Stimulated activated CD8-positive, alpha-beta memory T cell treated with anti-CD3 and anti-CD28 coated beads, Interleukin-4, amount 100 ng/mL, for 24 hours (primary cell): ENCODE measurements around the gene STK35.
"Not testable (repeated sequence)": the region's sequence is repeated elsewhere in the genome, so short reads cannot be mapped to it uniquely, and the experiment has no call there.

Source experiments
- DNase-seq: peaks from one replicate; pipeline ENCODE4 v3.0.0-alpha.2; 2020; ENCODE audit warnings: low read depth

The STK35 gene

DNA sequence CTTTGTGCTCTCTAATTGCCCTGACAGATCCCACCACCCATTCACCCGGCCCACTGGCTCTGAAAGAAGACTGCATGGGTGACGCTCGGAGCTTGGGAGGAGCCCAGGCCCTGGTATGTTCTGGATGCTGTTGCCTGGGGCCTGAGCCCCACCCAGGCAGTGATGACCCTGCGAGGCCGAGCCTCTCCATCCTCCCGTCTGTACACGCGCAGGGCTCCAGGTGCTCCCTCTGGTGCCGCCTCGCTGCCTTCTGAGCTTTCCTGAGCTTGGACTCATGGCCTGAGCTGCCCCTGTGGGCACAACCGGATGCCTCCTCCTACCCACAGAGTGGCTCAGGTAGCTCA lies 61.2 kb downstream of the STK35 start:
- no peak for DNase-seq

DNA sequence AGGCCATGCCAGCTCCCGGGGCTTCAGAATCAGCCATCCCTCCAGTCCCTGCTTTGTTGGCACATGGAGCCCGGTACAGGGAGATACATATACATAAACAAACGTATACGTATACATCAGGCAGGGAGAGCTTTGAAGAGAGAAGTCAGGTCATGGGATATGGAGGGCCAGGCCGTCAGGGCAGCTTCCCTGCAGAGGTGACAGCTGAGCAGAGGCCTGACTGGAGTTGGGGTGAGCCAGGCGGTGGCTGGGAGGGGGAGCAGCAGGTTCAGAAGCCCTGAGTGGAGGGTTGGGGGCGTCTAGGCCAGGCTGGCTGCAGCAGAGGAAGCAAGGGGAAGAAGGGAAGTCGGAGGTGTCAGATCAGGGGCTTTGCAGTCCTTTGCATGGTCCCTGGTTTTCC lies 61.7 kb downstream of the STK35 start:
- DNase-seq = no peak

DNA sequence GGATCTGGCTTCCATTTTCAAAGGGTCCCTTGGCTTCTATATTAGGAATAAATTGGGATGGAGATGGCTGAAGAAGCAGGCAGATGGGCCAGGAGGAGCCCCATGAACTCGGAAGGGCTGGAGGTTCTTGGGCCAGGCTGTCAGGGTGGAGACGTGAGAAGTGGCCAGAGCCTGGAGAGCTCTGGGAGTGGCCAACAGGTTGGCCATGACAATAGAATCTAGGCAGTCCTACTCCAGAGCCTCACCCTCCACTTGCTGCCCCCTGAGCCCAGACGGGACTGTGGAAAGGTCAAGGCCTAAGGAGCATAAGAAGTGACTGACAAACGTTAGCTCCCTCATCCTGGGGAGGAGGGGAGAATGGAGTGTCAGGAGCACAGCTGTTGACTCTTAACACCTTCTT lies 62.1 kb downstream of the STK35 start:
- DNase-seq = no peak

DNA sequence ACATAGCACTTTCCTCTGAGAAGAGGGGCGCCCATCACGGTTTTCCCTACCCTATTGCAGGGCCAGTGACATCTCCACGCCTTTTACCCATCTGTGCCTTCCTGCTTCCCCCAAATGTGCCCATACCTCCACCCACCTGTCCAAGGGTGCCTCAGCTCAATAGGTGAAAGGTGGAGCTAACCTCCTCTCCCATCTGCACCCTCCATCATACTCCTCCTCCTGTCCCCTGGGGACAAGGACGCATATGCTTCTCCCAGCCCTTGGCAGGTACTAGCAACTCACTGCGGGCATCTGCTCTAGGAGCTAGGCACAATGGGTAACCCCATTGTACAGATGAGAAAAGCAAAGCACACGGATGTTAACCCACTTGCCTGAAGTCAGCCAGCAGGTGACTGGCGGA lies 62.8 kb downstream of the STK35 start:
- DNase-seq = no peak

DNA sequence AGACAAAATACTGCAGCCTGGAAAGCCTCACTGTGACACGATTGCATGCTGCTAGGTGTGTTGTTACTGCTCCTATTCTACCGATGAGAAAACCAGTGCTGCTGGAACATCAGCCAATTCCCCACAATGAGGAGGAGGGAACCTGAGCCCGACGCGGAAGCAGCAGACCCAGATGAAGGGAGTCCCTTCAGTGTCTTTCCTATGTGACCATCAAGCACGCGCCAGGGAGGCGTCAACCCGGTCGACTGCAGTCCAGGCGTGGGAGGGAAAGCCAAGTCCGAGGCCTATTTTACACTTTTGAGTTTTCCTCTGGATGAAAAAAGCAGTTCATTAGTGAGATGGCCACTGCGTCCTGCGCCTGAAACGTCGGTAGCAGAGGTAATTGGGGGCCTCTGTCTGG lies 63.3 kb downstream of the STK35 start:
- no peak for DNase-seq

DNA sequence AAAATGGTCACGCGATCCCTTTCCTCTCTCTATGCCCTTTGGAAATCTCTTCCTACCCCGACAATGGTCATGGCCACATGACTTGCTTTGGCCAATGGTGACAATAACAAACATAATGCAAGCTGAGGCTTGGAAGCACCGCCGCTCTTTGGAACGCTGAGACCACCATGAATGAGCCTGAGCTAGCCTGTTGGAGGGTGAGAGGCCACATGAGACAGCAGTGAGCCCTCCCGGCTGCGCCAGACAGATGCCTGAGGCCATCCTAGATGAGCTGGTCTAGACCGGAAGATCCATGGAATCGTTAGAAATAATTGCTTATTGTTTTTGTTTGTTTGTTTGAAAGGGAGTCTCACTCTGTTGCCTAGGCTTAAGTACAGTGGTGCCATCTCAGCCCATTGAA lies 64.2 kb downstream of the STK35 start:
- DNase-seq = no peak

DNA sequence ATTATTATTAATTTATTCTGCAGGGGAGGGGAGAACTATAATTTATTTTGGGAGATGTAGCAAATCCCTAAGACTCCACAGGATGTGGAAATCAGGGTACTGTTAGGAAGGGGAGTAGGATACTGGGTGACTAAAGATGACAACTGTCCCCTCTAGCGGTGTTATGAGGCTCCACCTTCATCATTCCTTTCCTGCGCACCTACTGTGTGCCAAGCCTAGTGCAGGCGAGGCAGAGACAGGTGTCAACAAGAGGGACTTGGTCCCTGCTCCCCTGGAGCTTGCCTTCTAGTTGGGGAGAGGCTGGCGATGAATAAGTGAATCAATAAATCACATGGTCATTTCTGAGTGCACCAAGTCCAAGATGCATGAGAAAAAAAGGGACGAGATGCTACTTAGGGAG lies 65.5 kb downstream of the STK35 start:
- no peak for DNase-seq

DNA sequence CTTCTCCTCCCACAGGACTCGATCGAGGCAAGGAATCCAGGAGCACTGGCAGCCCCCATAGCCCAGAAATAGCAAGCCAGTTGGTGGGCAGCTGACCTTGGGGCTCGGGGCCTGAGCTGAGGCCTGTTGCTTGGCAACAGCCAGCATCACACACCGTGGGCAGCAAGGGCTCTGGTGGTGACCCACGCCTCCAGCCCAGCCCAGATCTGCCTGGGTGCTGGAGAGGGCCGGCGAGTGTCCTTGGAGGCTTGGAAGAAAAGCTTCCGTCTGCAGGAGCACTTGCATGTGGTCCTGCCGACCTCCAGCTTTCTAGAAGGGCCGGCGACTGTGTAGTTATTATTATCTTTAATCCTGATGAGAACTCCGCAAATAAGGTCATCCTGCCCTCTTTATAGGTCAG lies 67.3 kb downstream of the STK35 start:
- DNase-seq = no peak

DNA sequence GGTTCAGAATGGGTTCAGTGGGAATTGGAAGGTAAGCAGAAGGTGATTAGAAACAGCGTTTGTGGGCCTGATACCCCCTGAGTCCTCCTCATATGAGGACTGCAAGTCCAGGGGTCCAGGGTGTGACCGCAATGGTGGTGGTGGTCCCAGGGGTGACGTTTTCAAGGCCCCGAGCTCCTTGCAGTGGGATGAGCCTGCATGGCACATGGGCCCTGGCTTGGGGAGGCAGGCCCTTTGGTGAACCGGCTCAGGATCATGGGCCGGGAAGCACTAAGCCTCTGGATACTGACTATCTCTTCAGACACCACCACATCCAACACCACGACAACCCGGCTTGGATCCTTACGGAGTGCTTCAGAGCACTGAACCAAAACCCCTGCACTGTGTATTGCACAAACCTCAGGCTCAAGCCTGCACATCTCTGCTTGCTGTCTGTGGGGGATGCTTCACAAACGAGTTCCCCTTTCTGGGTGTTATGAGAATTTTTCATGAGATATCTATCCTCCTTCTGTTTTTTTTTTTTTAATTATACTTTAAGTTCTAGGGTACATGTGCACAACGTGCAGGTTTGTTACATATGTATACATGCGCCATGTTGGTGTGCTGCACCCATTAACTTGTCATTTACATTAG lies 67.9 kb downstream of the STK35 start:
- no peak for DNase-seq

DNA sequence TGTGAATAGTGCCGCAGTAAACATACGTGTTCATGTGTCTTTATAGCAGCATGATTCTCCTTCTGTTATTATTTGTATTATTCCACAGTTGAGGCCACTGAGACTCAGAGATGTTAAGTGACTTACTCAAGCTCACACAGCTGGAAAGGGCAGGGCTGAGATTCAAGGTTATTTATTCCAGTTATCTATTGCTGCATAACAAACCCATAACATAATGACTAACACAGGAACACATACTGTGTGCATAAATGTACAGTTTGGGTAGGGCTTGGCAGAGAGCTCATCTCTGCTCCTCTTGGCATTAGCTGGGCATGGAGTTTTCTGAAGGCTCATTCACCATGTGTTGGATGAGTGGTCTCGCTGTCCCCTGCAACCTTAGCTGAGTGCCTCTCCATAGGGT lies 68.8 kb downstream of the STK35 start:
- DNase-seq = no peak

DNA sequence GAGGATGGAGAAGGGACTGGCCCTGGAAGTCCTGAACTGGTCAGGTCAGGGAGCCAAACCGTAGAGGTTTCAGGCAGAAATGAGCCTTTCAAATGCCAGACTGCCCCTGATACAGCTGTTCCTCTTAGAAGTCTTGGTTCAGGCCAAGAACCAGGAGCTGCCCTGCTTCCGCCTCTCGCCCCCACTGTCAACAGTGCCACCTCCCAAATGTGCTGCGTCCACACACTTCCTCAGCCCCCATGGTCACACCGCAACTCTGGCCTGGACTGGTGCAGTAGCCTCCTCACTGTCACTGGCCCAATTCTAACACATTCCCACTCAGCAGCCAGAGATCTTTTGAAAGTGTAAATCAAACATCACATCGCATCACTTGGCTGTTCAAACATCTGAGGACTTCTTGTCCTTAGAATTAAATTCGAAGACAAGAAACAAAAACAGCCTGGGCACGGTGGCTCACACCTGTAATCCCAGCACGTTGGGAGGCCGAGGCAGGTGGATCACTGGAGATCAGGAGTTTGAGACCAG lies 69.7 kb downstream of the STK35 start:
- DNase-seq = no peak

DNA sequence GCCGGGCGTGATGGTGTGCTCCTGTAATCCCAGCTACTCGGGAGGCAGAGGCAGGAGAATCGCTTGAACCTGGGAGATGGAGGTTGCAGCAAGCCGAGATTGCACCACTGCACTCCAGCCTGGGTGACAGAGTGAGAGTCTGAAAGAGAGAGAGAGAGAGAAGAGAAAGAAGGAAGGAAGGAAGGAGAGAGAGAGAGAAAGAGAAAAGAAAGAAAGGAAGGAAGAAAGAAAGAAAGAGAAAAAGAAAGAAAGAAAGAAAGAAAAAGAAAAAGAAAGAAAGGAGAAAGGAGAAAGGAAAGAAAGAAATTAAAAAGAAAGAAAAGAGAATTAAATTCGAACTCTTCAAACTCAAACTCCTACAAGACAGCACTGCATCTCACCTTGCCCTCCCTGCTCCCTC lies 70.2 kb downstream of the STK35 start:
- not testable (repeated sequence) for DNase-seq

DNA sequence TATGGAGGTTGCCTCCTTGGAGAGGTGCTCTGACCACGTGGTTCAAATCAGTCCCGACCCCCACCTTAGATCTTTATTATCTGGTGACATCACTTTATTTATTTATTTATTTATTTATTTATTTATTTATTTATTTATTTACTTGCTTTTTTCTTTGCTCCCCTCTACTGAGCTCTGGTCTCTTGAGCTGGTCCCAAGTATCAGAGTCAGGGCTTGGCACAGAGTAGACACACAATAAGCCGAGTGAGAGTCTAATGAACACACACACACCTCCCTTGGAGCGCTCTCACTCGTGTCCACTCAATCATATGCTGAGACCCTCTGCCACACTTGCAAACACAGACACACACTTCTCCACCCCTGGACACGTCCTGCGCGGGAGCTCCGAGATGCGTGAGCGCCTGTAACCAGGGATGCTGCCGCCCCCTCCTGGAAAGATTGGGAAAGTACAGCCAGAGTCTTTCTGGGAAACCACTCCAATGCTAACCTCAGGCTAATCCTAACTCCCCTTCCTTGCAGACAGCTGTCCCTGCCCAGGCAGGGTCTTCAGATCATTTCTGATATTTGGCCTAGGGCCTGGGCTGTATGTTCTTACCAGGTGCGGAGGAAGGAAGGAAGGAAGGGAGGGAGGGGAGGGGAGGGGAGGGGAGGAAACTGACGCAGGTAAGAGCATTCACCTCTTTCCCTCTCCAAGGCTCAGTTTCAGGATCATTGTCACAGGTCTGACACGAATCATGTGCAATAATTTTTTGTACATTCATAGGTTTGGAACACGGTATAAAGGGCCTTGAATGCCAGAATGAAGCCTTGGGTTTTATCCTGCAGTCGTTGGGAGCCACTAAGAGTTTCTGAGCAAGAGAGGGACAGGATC lies 70.9 kb downstream of the STK35 start:
- DNase-seq = peak; percentile 54

DNA sequence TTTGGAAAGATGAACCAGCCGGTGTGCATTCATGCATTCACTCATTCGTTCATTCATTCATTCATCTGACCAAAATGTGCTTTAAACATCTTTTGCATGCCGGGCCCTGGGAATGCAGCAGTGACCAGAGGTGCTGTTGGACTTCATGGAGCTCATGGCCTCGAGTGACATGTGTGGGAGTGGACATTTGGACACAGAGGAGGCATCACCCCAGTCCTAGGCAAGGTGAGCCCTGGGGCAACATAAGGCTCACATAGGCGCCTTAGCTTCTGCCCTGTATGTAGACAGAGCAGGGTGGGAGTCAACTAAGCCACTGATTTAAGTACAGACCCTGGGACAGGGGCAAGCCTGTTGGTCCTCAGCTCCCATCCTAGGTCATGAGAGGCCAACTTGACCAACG lies 71.6 kb downstream of the STK35 start:
- DNase-seq = no peak

DNA sequence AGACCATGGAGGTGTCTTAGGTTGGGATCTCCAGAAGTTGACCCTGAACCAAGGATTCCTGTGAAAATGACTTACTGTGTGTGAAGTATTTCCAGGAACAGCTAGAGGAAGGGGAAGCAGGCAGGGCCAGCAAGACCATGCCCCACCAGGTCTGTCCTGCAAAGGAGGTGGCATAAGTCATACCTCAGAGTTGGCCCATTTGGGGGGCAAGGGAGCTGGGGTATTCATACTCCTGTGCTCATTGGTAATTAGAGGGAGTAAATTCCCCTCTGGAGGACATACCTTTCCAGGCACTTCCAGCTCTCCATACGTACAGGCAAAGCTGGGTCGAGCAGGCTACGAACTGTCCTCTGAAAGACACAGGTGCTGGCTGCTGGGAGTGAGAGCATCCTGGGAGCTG lies 72.4 kb downstream of the STK35 start:
- no peak for DNase-seq

DNA sequence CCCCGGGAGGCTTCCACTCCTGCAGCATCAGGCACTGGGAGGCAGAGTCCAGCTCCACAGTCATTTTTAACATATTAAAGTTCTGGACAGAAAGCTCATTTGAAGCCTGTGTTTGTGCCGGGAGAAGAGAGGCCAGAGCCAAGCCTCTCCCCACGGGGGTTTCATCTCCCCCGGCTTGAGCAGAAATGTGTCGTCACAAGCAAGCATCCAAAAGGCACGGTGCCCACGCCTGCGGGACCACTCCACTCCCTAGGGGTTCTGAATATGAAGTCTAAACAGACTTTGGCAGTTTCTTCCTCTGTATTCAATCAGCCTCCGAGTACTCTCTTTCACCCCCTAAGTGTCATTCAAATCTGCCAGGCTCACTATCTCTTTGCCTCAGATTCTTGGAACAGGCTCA lies 75.3 kb downstream of the STK35 start:
- no peak for DNase-seq

DNA sequence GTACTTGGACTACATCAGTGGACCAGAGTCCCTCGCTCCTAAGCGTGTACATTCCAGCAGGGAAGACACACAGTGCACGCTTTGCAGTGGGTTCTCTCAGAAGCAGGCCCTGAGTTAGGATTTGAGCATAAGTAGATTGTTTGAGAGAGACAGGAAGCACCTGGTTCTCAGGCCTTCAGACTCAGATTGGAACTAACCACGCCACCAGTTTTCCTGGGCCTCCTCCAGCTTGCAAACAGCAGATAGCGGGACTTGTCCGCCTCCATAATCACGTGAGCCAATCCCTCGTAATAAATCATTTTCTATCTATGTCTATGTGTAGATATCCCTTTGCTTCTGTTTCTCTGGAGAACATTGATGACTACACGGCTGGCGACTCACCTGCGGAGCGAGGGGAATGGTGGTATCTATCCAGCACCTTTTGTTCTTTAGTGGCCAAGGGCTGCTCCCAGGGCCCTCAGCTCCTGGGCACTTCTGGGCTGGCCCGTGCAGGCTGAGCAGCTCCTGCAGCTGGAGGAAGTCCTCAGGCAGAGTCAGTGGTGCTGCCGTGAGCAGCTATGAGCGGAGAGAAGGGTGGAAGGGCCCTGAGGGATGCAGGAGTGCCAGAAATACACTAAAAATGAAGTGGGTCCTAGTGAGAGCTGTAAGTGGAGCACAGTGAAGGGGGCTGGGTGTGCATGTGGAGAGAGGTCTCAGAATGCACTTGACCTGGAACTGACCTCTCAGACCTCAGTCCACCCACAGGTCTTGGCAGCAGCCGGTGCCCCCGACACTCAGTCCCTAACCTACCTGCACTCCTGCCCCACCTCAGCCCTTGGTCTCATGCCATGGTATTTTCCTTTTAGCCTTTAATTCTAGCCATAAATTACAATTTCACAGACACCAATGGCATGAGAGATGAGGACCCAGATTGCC lies 76.9 kb downstream of the STK35 start:
- DNase-seq = no peak

DNA sequence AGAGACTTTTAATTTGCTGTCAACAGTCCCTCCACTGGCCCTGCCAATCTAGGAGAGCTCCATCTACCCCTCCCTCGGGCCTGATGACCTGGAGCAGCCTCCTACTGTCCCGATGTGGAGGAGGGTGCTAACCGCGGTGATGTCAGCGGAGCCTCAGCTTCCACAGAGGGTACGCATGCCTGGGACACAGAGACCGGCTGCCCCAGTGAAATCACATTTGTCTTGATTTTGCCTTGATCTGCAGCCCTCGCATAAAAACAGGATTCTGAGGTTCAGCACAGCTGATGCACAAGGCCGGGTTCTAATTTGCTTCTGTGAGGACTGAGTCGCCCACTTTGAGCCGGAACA lies 77.6 kb downstream of the STK35 start:
- no peak for DNase-seq

DNA sequence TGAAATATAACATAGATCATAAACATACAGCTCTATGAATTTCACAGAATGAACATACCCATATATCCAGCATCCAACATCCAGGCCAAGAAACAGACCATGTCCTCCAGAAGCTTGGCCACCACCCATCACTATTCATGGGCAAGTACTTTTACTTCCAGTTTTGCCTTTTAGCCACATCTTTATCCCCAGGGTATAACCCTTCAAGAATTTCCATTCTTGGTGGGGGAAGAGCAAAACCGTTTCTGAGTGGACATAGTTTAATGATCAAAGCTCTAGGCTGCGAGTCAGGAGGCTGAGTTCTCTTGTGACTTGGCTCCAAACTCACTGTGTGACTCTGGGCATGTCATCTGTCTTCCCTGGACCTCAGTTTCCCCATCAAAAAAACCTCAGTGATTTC lies 78.3 kb downstream of the STK35 start:
- no peak for DNase-seq

DNA sequence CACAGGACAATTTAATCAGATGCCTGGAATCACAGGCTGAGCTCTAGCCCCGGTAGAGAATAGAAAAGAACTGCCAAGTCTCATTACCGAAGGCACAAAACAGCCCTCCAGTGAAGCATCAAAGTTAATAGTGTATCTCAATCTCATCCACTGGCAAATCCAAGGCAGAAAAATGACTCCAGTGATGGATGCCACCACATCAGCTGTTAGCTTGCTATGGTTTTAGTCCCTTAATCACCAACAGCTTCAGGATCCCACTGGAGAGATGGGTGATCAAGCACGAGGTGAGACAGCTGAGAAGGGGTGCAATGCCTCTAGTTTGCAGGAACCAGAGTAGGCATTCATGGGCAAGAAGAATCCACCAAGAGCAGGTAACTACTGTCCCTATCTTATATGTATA lies 81.8 kb downstream of the STK35 start:
- DNase-seq = no peak

DNA sequence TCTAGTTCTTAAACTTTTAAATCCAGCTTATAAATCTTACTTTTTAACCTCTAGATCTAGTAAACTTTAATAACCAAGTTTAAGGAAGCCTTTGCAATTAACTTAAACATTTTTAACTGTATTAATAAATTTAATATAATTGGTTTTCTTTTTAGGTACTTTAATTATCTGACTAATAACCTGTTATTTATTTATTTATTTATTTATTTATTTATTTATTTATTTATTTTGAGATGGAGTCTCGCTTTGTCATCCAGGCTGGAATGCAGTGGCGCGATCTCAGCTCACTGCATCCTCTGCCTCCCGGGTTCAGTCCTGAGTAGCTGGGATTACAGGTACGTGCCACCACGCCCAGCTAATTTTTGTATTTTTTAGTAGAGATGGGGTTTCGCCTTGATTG lies 83.3 kb downstream of the STK35 start:
- not testable (repeated sequence) for DNase-seq

DNA sequence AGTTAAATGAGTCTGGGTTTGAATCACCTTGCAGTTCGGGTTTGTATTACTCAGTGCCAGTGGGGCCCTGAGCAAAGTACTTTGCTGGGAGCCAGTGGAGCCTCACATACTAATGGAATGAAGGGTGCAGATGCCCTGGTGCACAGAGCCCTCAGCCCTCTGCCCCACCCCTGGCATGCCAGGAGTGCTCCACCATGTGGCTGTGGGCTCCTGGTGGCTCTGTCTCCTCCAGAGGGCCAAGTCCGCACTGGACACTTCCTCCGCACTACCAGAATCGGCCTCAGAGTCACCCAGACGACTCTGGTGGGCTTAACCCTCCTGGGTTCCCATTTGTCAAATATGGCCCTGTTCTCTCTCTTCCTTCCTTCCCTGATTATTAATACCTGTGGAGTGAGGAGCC lies 94.0 kb downstream of the STK35 start:
- DNase-seq = no peak

DNA sequence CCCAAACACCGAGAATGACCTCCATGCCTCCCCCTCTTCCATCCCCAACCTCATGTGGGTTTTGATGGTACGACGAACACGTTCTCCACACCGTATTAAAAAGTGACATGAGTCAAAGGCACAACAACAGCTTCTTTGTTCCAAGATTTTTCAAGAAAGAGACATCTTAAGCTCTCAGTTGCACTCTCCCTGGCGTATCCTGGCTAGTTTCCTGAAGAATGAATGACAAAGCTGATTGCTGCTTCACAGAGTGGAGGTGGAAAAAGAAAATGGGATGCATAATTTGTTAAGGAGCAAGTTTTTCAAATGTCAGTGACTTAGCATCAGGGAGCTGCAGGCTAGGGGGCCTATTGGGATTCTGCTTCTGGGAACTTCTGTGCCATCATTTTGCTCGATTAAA lies 95.5 kb downstream of the STK35 start:
- DNase-seq = no peak
